IMR-90 (cell line): ENCODE results near the gene WEE2. TPM values are rescaled to one million over a fixed set of nuclear protein-coding genes. Genes with fewer than 3 reads are reported as not detected.

Experiments
- ATAC-seq: fragments of 200-7000 bp; cut with Tn5 transposase; 2 replicates; pipeline ENCODE4 v1.9.1; 2020; ENCODE audit warnings: low read depth, mild to moderate bottlenecking, moderate library complexity
- BruUV-seq: library from RNA; stranded (reverse); fragments of 400-500 nt; replicated peaks from 2 replicates; lab custom pipeline; 2021; lab: Mats Ljungman, UMichigan
- CTCF ChIA-PET: fragments of 300-600 bp; formaldehyde crosslinking; extraction: SDS; loops from one replicate; lab custom pipeline; 2021; ENCODE audit warnings: antibody characterized with exemption; lab: Yijun Ruan, JAX
- POLR2A ChIA-PET: fragments of 300-600 bp; sonication (Branson Sonifier 250); formaldehyde crosslinking; loops from one replicate; lab custom pipeline; 2022; ENCODE audit warnings: antibody characterized with exemption; ENCODE audit not compliant: unreplicated experiment; lab: Charles Lee
- DNase-seq: peaks from one replicate; pipeline ENCODE4 v3.0.0; 2013
- H2AFZ ChIP-seq: replicated peaks from 2 replicates; pipeline ENCODE3; 2013; ENCODE audit warnings: low read length, mild to moderate bottlenecking; ENCODE audit not compliant: poor library complexity
- H2AK5ac ChIP-seq: 2 replicates; pipeline ENCODE4 v1.6.1; 2013; ENCODE audit warnings: low read depth, low read length, inconsistent platforms
- H2AK9ac ChIP-seq: replicated peaks from 2 replicates; pipeline ENCODE3; 2013; ENCODE audit warnings: mild to moderate bottlenecking, low read depth, low read length, moderate library complexity; ENCODE audit not compliant: poor library complexity
- H2BK120ac ChIP-seq: 2 replicates; pipeline ENCODE4 v1.6.1; 2013; ENCODE audit warnings: low read depth, low read length, inconsistent platforms
- H2BK15ac ChIP-seq: 3 replicates; pipeline ENCODE4 v1.6.1; 2013; ENCODE audit warnings: low read depth, low read length, inconsistent platforms
- H2BK20ac ChIP-seq: 2 replicates; pipeline ENCODE4 v1.6.1; 2013; ENCODE audit warnings: low read depth, mild to moderate bottlenecking, inconsistent platforms, low read length, moderate library complexity
- H2BK5ac ChIP-seq: 2 replicates; pipeline ENCODE4 v1.6.1; 2013; ENCODE audit warnings: mild to moderate bottlenecking, low read depth, low read length, inconsistent platforms; ENCODE audit not compliant: poor library complexity, severe bottlenecking
- H3K14ac ChIP-seq: replicated peaks from 2 replicates; pipeline ENCODE4 v1.6.1; 2013; ENCODE audit warnings: low read depth, low read length, inconsistent platforms
- H3K18ac ChIP-seq: 2 replicates; pipeline ENCODE4 v1.6.1; 2013; ENCODE audit warnings: low read depth, low read length, control low read depth
- H3K23ac ChIP-seq: 2 replicates; pipeline ENCODE4 v1.6.1; 2013; ENCODE audit warnings: low read depth, low read length, inconsistent platforms
- H3K27ac ChIP-seq: 2 replicates; pipeline ENCODE4 v1.5.1; 2013; ENCODE audit warnings: mild to moderate bottlenecking, control low read depth, low read length; ENCODE audit not compliant: insufficient read depth
- H3K27me3 ChIP-seq: 2 replicates; pipeline ENCODE4 v1.6.1; 2013; ENCODE audit warnings: low read length; ENCODE audit not compliant: control insufficient read depth, insufficient read depth
- H3K36me3 ChIP-seq: 2 replicates; pipeline ENCODE4 v1.6.1; 2013; ENCODE audit warnings: low read length, mixed read lengths; ENCODE audit not compliant: control insufficient read depth, insufficient read depth
- H3K4ac ChIP-seq: 2 replicates; pipeline ENCODE4 v1.6.1; 2013; ENCODE audit warnings: low read depth, low read length, inconsistent platforms
- H3K4me1 ChIP-seq: 2 replicates; pipeline ENCODE4 v1.6.1; 2013; ENCODE audit warnings: low read length, mixed read lengths; ENCODE audit not compliant: control insufficient read depth, insufficient read depth
- H3K4me2 ChIP-seq: 2 replicates; pipeline ENCODE4 v1.6.1; 2013; ENCODE audit warnings: low read depth, mild to moderate bottlenecking, control low read depth, low read length, moderate library complexity
- H3K4me3 ChIP-seq: 2 replicates; pipeline ENCODE4 v1.5.1; 2013; ENCODE audit warnings: low read depth, mild to moderate bottlenecking, control low read depth, low read length, moderate library complexity; ENCODE audit not compliant: insufficient read depth
- H3K56ac ChIP-seq: 2 replicates; pipeline ENCODE4 v1.6.1; 2013; ENCODE audit warnings: low read length, inconsistent platforms; ENCODE audit not compliant: insufficient read depth; ENCODE audit errors: extremely low read depth
- H3K79me1 ChIP-seq, 2 experiments: 2 replicates each; pipeline ENCODE4 v1.6.1; 2013; ENCODE audit warnings: low read length in 2 of 2, inconsistent platforms in 1 of 2, low read depth in 1 of 2
- H3K9ac ChIP-seq: 2 replicates; pipeline ENCODE4 v1.6.1; 2013; ENCODE audit warnings: low read depth, low read length, control low read depth
- H3K9me1 ChIP-seq: 2 replicates; pipeline ENCODE4 v1.6.1; 2013; ENCODE audit warnings: low read length, inconsistent platforms; ENCODE audit not compliant: insufficient read depth
- H3K9me3 ChIP-seq: 2 replicates; pipeline ENCODE4 v1.6.1; 2013; ENCODE audit warnings: low read length; ENCODE audit not compliant: control insufficient read depth, insufficient read depth
- H4K20me1 ChIP-seq: 2 replicates; pipeline ENCODE4 v1.6.1; 2013; ENCODE audit warnings: low read length, inconsistent platforms; ENCODE audit not compliant: insufficient read depth
- H4K5ac ChIP-seq: 2 replicates; pipeline ENCODE4 v1.6.1; 2013; ENCODE audit warnings: mild to moderate bottlenecking, low read depth, low read length, control low read depth
- H4K8ac ChIP-seq, 2 experiments: 2 replicates each; pipeline ENCODE4 v1.6.1; 2013; ENCODE audit warnings: low read depth in 2 of 2, low read length in 2 of 2, control low read depth in 1 of 2, inconsistent platforms in 1 of 2
- H4K91ac ChIP-seq: 2 replicates; pipeline ENCODE4 v1.6.1; 2013; ENCODE audit warnings: low read depth, low read length, inconsistent platforms; ENCODE audit not compliant: insufficient read depth
- CEBPB ChIP-seq: IDR thresholded peaks from 2 replicates; pipeline ENCODE4 v1.6.1; 2012; ENCODE audit warnings: low read depth, low read length, improper control_type of control experiment
- FOS ChIP-seq: fragments of 150-350 bp; IDR thresholded peaks from 2 replicates; pipeline ENCODE4 v1.6.1; 2016; ENCODE audit warnings: low read depth, low read length
- MXI1 ChIP-seq: IDR thresholded peaks from 2 replicates; pipeline ENCODE4 v1.6.1; 2012; ENCODE audit warnings: low read depth, mild to moderate bottlenecking, low read length, moderate library complexity, borderline replicate concordance
- NFE2L2 ChIP-seq: fragments of 150-350 bp; IDR thresholded peaks from 2 replicates; pipeline ENCODE4 v1.6.1; 2016; ENCODE audit warnings: low read depth, mild to moderate bottlenecking, low read length
- WGBS, 2 experiments: methylation state at CpG; one replicate each; pipeline versions ENCODE4 v1.1.5 to v1.1.7; 2013; ENCODE audit warnings: missing lambda C conversion rate in 2 of 2; ENCODE audit not compliant: insufficient read length in 1 of 2; ENCODE audit errors: extremely low coverage in 2 of 2; 5-methylcytosine and 5-hydroxymethylcytosine counted together
- dilution Hi-C: fragments of 300-500 bp; cut with HindIII; formaldehyde crosslinking; loops from one replicate; pipeline ENCODE4 v1.14.3; 2018; ENCODE audit warnings: low sequenced_read_pairs; ENCODE audit not compliant: unreplicated experiment
- in situ Hi-C: fragments of 300-500 bp; cut with MboI; formaldehyde crosslinking; loops from 3 replicates; pipeline ENCODE4 v1.14.3; 2019; ENCODE audit warnings: low sequenced_read_pairs, inconsistent platforms, mixed read lengths
- intact Hi-C: fragments of 100-400 bp; cut with micrococcal nuclease; formaldehyde crosslinking; loops from 2 replicates; pipeline ENCODE4 v1.10.0; 2022
- polyA plus RNA-seq, 3 experiments: library from polyadenylated mRNA; depleted of rRNA; stranded (reverse); fragments of >200 nt; gene quantifications; 2 replicates each; pipeline ENCODE4 v1.2.3, GENCODE V29; 2012; ENCODE audit warnings: low replicate concordance in 1 of 3
- total RNA-seq: library from RNA; depleted of rRNA; stranded (reverse); fragments of >200 nt; gene quantifications from 2 replicates; pipeline ENCODE4 v1.2.3, GENCODE V29; 2012

Gene WEE2
- total and polyA plus RNA-seq, 2 of the 4 experiments (the other 2 are of a cell fraction) = not detected

- Histone ChIP-seq H2AFZ (no peak overlapping the region), H3K18ac (no peak overlapping the region), H3K4me2 (no peak overlapping the region), H3K9ac (no peak overlapping the region), H3K9me1 (no peaks in the 10 kb centered on the region), H2BK15ac (no peak overlapping the region), H3K27ac (no peak overlapping the region), H3K36me3 (no peaks in the 10 kb centered on the region), H3K23ac (no peak overlapping the region), H2BK120ac (no peak overlapping the region), H3K4ac (no peak overlapping the region), H4K5ac (no peak overlapping the region), H3K4me1 (peaks cover 1% of the 10 kb centered on the region; the same call in 1 of the 2 replicates), H3K4me3 (no peak overlapping the region), H4K8ac (no peak overlapping the region), H3K56ac (no peak overlapping the region), H3K9me3 (no peaks in the 10 kb centered on the region), H3K79me1 (peaks cover 0 to 3% of the 10 kb centered on the region in 2 experiments; a peak in 1 of 4 replicates), H4K20me1 (no peaks in the 10 kb centered on the region; the same call in 1 of the 2 replicates), H2BK20ac (no peak overlapping the region), H3K14ac (no peak overlapping the region), H2AK5ac (no peak overlapping the region), H2AK9ac (no peak overlapping the region), H4K91ac (no peak overlapping the region), H3K27me3 (peaks cover 3% of the 10 kb centered on the region; the same call in 1 of the 2 replicates), H2BK5ac (no peak overlapping the region)
- DNase-seq = peak; percentile 29
- ATAC-seq = no peak
- CTCF ChIA-PET = no interaction called here
- TF ChIP-seq NFE2L2 (no peak), MXI1 (no peak), CEBPB (no peak), FOS (no peak)
- dilution Hi-C loops (no loop called here), in situ Hi-C loops (no loop called here), intact Hi-C loops (no loop called here)
- POLR2A ChIA-PET = no interaction called here
- no TSS peak for BruUV-seq
- no CpG with 5 or more reads among the region's 5 CpGs for WGBS, 2 experiments
Measured at GRCh38 chr7:141704741-141705140, 3.4 kb upstream of the WEE2 start.
